ENCODE data around the gene TMEM229A.
A peak's percentile ranks its signal among the peaks of the same experiment; 100 is the strongest.
"Not testable (repeated sequence)": the region's sequence is repeated elsewhere in the genome, so short reads cannot be mapped to it uniquely, and the experiment has no call there.

TMEM229A gene

GRCh38 chr7:124032369-124033094 is at the start of gene TMEM229A:
Gene TMEM229A (minus strand): TSS chr7:124033067. CDS start chr7:124033003, 64 bp downstream.
- peak within 1 kb of the TSS; percentile 37 to 68 for H3K4me3 ChIP-seq (replicated peaks in 1 of 2; ENCODE audit: low read depth in 2 of 2, low read length in 2 of 2)
- no peak for TF ChIP-seq CTCF (IDR thresholded peaks at IDR 0.05; ENCODE audit: low read depth, low read length)
- peak; percentile 28 to 64 for DNase-seq (ENCODE audit: low read depth in 2 of 2)

- H3K4me3 ChIP-seq (replicated peaks in 1 of 2; ENCODE audit: low read depth in 2 of 2, low read length in 2 of 2); DNase-seq (ENCODE audit: low read depth in 2 of 2): not testable (repeated sequence)
Observed at GRCh38 chr7:124082234-124082633, 49.4 kb upstream of the TMEM229A start.

GRCh38 chr7:124077546-124077945 is 44.7 kb upstream of the TMEM229A start:
- no peak overlapping the region for H3K4me3 ChIP-seq (replicated peaks in 1 of 2; ENCODE audit: low read depth in 2 of 2, low read length in 2 of 2)
- DNase-seq (ENCODE audit: low read depth in 2 of 2), result no peak
- no peak for TF ChIP-seq CTCF (IDR thresholded peaks at IDR 0.05; ENCODE audit: low read depth, low read length)

GRCh38 chr7:124076841-124077240 is 44.0 kb upstream of the TMEM229A start:
- H3K4me3 ChIP-seq (replicated peaks in 1 of 2; ENCODE audit: low read depth in 2 of 2, low read length in 2 of 2), result no peak overlapping the region
- TF ChIP-seq CTCF (IDR thresholded peaks at IDR 0.05; ENCODE audit: low read depth, low read length), result no peak
- DNase-seq (ENCODE audit: low read depth in 2 of 2), result no peak

- H3K4me3 ChIP-seq (replicated peaks in 1 of 2; ENCODE audit: low read depth in 2 of 2, low read length in 2 of 2), result no peak overlapping the region
- no peak for TF ChIP-seq CTCF (IDR thresholded peaks at IDR 0.05; ENCODE audit: low read depth, low read length)
- peak in 1 of 2 donors; percentile 38 for DNase-seq (ENCODE audit: low read depth in 2 of 2)
Observed at GRCh38 chr7:124074007-124074406, 41.1 kb upstream of the TMEM229A start.

- TF ChIP-seq CTCF (IDR thresholded peaks at IDR 0.05; ENCODE audit: low read depth, low read length), result no peak
- DNase-seq (ENCODE audit: low read depth in 2 of 2), result no peak
- no peak overlapping the region for H3K4me3 ChIP-seq (replicated peaks in 1 of 2; ENCODE audit: low read depth in 2 of 2, low read length in 2 of 2)
Observed at GRCh38 chr7:124073310-124073645, 40.4 kb upstream of the TMEM229A start.

GRCh38 chr7:124072603-124073309 is 39.9 kb upstream of the TMEM229A start:
- peak; percentile 75 to 84 for DNase-seq (ENCODE audit: low read depth in 2 of 2)
- TF ChIP-seq CTCF (IDR thresholded peaks at IDR 0.05; ENCODE audit: low read depth, low read length), result no peak

More at GRCh38 chr7:124072603-124073309, 39.9 kb upstream of the TMEM229A start:
- no peak overlapping the region for H3K4me3 ChIP-seq (replicated peaks in 1 of 2; ENCODE audit: low read depth in 2 of 2, low read length in 2 of 2)

Measured in cardiac fibroblast (primary cell).